ENCODE results near the gene DRAXIN.
A peak's percentile ranks its signal among the peaks of the same experiment; 100 is the strongest.

DNA sequence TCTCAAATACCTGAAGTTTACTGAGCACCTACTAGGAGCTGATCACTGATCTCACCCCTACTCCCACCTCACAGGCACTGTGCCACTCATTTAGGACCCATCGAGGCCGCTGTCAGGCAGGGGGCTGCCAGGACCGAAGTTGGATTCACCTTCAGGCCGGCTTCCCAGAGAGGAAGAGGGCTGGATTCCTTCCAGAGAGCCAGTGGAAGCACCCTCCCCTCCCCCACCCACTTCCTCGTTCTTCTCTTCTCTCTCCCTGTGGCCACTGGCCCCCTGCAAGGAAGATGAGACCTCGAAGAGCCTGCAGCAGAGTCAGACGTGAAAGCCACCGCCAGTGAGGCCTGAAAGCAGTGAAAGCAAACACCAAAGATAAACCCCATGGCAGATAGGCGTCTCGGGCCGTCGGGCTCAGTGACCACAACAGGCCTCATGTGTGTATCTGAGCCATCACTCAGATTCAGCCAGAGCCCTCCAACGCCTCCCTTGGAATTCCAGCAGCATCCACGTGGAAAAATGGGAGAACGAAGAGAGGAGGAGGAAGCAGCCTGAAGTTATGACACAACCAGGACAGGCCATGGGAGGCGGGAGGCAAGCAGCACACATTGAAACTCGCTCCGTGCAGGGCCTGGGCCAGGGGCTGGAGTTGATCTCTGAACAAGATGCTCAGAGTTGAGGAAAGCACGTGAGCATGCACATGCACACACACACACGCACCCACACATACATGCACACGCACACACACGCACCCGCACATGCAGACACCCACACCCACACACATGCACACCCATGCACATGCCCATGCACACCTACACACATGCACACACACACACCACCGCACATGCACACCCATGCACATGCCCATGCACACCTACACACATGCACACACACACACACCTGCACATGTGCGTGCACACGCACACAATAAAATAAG lies 38.3 kb downstream of the DRAXIN start:
- TF ChIP-seq, protein P1, sequence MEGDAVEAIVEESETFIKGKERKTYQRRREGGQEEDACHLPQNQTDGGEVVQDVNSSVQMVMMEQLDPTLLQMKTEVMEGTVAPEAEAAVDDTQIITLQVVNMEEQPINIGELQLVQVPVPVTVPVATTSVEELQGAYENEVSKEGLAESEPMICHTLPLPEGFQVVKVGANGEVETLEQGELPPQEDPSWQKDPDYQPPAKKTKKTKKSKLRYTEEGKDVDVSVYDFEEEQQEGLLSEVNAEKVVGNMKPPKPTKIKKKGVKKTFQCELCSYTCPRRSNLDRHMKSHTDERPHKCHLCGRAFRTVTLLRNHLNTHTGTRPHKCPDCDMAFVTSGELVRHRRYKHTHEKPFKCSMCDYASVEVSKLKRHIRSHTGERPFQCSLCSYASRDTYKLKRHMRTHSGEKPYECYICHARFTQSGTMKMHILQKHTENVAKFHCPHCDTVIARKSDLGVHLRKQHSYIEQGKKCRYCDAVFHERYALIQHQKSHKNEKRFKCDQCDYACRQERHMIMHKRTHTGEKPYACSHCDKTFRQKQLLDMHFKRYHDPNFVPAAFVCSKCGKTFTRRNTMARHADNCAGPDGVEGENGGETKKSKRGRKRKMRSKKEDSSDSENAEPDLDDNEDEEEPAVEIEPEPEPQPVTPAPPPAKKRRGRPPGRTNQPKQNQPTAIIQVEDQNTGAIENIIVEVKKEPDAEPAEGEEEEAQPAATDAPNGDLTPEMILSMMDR (tag by site-specific recombination; IDR thresholded peaks at IDR 0.05), result no peak
- TF ChIP-seq ZNF433 (tag by site-specific recombination; IDR thresholded peaks at IDR 0.05; ENCODE audit: low read depth) (no peak), ZSCAN23 (tag by site-specific recombination; IDR thresholded peaks at IDR 0.05) (no peak), ZNF658 (tag by site-specific recombination; IDR thresholded peaks at IDR 0.05) (no peak), BCL11A (tag by site-specific recombination; IDR thresholded peaks at IDR 0.05; ENCODE audit: low read depth) (no peak), ZNF366 (tag by site-specific recombination; conservative IDR thresholded peaks at IDR 0.05) (no peak), TCF7L2 (IDR thresholded peaks at IDR 0.05; ENCODE audit: borderline replicate concordance, low read depth, low read length) (no peak), ZNF311 (tag by site-specific recombination; IDR thresholded peaks at IDR 0.05; ENCODE audit: borderline replicate concordance) (no peak), ZNF10 (tag by site-specific recombination; IDR thresholded peaks at IDR 0.05) (no peak)
- TF ChIP-seq, protein P2, sequence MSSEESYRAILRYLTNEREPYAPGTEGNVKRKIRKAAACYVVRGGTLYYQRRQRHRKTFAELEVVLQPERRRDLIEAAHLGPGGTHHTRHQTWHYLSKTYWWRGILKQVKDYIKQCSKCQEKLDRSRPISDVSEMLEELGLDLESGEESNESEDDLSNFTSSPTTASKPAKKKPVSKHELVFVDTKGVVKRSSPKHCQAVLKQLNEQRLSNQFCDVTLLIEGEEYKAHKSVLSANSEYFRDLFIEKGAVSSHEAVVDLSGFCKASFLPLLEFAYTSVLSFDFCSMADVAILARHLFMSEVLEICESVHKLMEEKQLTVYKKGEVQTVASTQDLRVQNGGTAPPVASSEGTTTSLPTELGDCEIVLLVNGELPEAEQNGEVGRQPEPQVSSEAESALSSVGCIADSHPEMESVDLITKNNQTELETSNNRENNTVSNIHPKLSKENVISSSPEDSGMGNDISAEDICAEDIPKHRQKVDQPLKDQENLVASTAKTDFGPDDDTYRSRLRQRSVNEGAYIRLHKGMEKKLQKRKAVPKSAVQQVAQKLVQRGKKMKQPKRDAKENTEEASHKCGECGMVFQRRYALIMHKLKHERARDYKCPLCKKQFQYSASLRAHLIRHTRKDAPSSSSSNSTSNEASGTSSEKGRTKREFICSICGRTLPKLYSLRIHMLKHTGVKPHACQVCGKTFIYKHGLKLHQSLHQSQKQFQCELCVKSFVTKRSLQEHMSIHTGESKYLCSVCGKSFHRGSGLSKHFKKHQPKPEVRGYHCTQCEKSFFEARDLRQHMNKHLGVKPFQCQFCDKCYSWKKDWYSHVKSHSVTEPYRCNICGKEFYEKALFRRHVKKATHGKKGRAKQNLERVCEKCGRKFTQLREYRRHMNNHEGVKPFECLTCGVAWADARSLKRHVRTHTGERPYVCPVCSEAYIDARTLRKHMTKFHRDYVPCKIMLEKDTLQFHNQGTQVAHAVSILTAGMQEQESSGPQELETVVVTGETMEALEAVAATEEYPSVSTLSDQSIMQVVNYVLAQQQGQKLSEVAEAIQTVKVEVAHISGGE (tag by site-specific recombination; conservative IDR thresholded peaks at IDR 0.05; ENCODE audit: low read depth), result no peak
- TF ChIP-seq, protein P3, sequence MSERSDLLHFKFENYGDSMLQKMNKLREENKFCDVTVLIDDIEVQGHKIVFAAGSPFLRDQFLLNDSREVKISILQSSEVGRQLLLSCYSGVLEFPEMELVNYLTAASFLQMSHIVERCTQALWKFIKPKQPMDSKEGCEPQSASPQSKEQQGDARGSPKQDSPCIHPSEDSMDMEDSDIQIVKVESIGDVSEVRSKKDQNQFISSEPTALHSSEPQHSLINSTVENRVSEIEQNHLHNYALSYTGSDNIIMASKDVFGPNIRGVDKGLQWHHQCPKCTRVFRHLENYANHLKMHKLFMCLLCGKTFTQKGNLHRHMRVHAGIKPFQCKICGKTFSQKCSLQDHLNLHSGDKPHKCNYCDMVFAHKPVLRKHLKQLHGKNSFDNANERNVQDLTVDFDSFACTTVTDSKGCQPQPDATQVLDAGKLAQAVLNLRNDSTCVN (tag by site-specific recombination; optimal IDR thresholded peaks at IDR 0.05), result peak; percentile 35

Measured in HEK293 (cell line).